Liver (tissue), 3 donors: ENCODE data around the gene TPRA1.

Experiments
- CTCF ChIP-seq: fragments of 150-350 bp; IDR thresholded peaks from 2 replicates; pipeline ENCODE4 v1.5.1; 2017; ENCODE audit warnings: improper control_type of control experiment, low read depth, low read length; ENCODE audit not compliant: missing input control
- MAX ChIP-seq: IDR thresholded peaks from 2 replicates; pipeline ENCODE4 v1.6.1; 2016; ENCODE audit warnings: antibody characterized with exemption
- RAD21 ChIP-seq, 2 donors: IDR thresholded peaks; 2 replicates each; pipeline ENCODE4 v1.6.1; 2016; ENCODE audit warnings: antibody characterized with exemption in 2 of 2, mild to moderate bottlenecking in 2 of 2
- donor health status: healthy.
- donor health status: healthy.

GRCh38 chr3:127544803-127545201 lies 45.7 kb downstream of the TPRA1 start:
- TF ChIP-seq CTCF = no peak
- no peak for TF ChIP-seq RAD21 (IDR thresholded peaks at IDR 0.05)
- TF ChIP-seq MAX = no peak
